K562 (cell line): ENCODE results near the gene STX12. TPM values are rescaled to one million over a fixed set of nuclear protein-coding genes. Genes with fewer than 3 reads are reported as not detected.

Experiments used
- ATAC-seq: fragments of 200-7000 bp; cut with Tn5 transposase; 3 replicates; pipeline ENCODE4 v1.9.1; 2020; ENCODE audit warnings: moderate library complexity
- BruUV-seq: library from RNA; stranded (reverse); fragments of 400-500 nt; replicated peaks from 2 replicates; lab custom pipeline; 2021; lab: Mats Ljungman, UMichigan
- CTCF ChIA-PET: fragments of 300-600 bp; formaldehyde crosslinking; extraction: SDS; loops from one replicate; lab custom pipeline; 2021; ENCODE audit warnings: low intra/inter-chr PET ratio; lab: Yijun Ruan, JAX
- POLR2A ChIA-PET: fragments of 300-600, 350-650 bp; sonication (Branson Sonifier 250); formaldehyde crosslinking; extraction: SDS; loops from one replicate; lab custom pipeline; 2021; ENCODE audit warnings: antibody characterized with exemption, inconsistent platforms; lab: Yijun Ruan, JAX
- DNase-seq, 4 experiments: peaks; one replicate each; pipeline versions ENCODE4 v3.0.0 to v3.0.0-alpha.2; 2011 to 2018; ENCODE audit warnings: low spot score in 3 of 4, mixed read lengths in 3 of 4; ENCODE audit errors: extremely low read depth in 1 of 4
- FAIRE-seq: peaks from 2 replicates; lab custom pipeline; 2011; peaks lifted over from hg19 to GRCh38; lab: Jason Lieb, UNC
- H2AFZ ChIP-seq: 2 replicates; pipeline ENCODE4 v1.6.0; 2011; ENCODE audit warnings: low read depth, low read length, control low read depth, inconsistent platforms
- H3K27ac ChIP-seq: fragments of 200-600 bp; 3 replicates; pipeline ENCODE4 v1.8.0; 2011; ENCODE audit warnings: low read depth, mild to moderate bottlenecking, control low read depth, inconsistent platforms, low read length, moderate library complexity, mixed read lengths; ENCODE audit errors: extremely low read depth
- H3K27me3 ChIP-seq, 2 experiments: fragments of 300-600 bp in 1 of 2; 2 replicates in 1 of 2; 3 replicates in 1 of 2; pipeline versions ENCODE4 v1.6.0 to v1.8.0; 2011; ENCODE audit warnings: inconsistent platforms in 2 of 2, low read length in 2 of 2, mild to moderate bottlenecking in 1 of 2, mixed read lengths in 1 of 2, moderate library complexity in 1 of 2; ENCODE audit not compliant: control insufficient read depth in 2 of 2, insufficient read depth in 2 of 2
- H3K36me3 ChIP-seq: fragments of 300-600 bp; 3 replicates; pipeline ENCODE4 v1.8.0; 2011; ENCODE audit warnings: mild to moderate bottlenecking, low read length, inconsistent platforms; ENCODE audit not compliant: control insufficient read depth, insufficient read depth
- H3K4me1 ChIP-seq, 2 experiments: fragments of 200-600 bp in 1 of 2; replicated peaks in 1 of 2; 2 replicates in 1 of 2; 3 replicates in 1 of 2; pipeline versions ENCODE4 v1.5.1 to v1.8.0; 2011; ENCODE audit warnings: inconsistent platforms in 2 of 2, low read length in 2 of 2, mild to moderate bottlenecking in 1 of 2, mixed read lengths in 1 of 2, moderate library complexity in 1 of 2; ENCODE audit not compliant: control insufficient read depth in 2 of 2, insufficient read depth in 2 of 2
- H3K4me2 ChIP-seq: 2 replicates; pipeline ENCODE4 v1.6.1; 2011; ENCODE audit warnings: low read length, control low read depth, inconsistent platforms, mixed read lengths; ENCODE audit not compliant: insufficient read depth
- H3K4me3 ChIP-seq: fragments of 200-600 bp; sonication (generic), shearing (Covaris generic); 2 replicates; pipeline ENCODE4 v1.5.1; 2016; ENCODE audit warnings: control low read depth, inconsistent platforms
- H3K79me2 ChIP-seq: fragments of 200-600 bp; 3 replicates; pipeline ENCODE4 v1.8.0; 2011; ENCODE audit warnings: low read length, inconsistent platforms; ENCODE audit not compliant: control insufficient read depth, insufficient read depth
- H3K9ac ChIP-seq, 2 experiments: 2 replicates each; pipeline versions ENCODE4 v1.6.0 to v1.6.1; 2011; ENCODE audit warnings: low read depth in 2 of 2, low read length in 2 of 2, control low read depth in 1 of 2, inconsistent platforms in 1 of 2, mild to moderate bottlenecking in 1 of 2, mixed read lengths in 1 of 2; ENCODE audit not compliant: insufficient read depth in 1 of 2
- H3K9me1 ChIP-seq: one replicate; pipeline ENCODE4 v1.6.0; 2011; ENCODE audit warnings: inconsistent platforms, mild to moderate bottlenecking, low read length, moderate library complexity; ENCODE audit not compliant: control insufficient read depth, insufficient read depth
- H3K9me3 ChIP-seq: replicated peaks from 2 replicates; pipeline ENCODE4 v1.5.1; 2011; ENCODE audit warnings: low read depth, low read length, inconsistent platforms; ENCODE audit not compliant: control insufficient read depth, insufficient read depth
- H4K20me1 ChIP-seq: replicated peaks from 2 replicates; pipeline ENCODE4 v1.6.1; 2011; ENCODE audit warnings: low read length, inconsistent platforms, mixed read lengths; ENCODE audit not compliant: control insufficient read depth, insufficient read depth
- CEBPG ChIP-seq, 3 experiments: fragments of 200-800 bp in 1 of 3; sonication (Bioruptor generic) in 1 of 3; sonication (generic) in 1 of 3; formaldehyde crosslinking in 1 of 3; IDR thresholded peaks in 2 of 3; conservative IDR thresholded peaks in 1 of 3; 2 replicates each; pipeline versions ENCODE4 v1.6.1 to v1.8.0; 2016 to 2022; ENCODE audit warnings: missing compliant biosample characterization in 2 of 3, missing genetic modification characterization in 2 of 3, mild to moderate bottlenecking in 1 of 3, missing genetic modification reagents in 1 of 3
- WGBS: fragments of 100-300 bp; shearing (Covaris generic); methylation state at CpG from one replicate; pipeline ENCODE4 v1.1.6; 2016; ENCODE audit warnings: low coverage, mixed read lengths; ENCODE audit not compliant: insufficient coverage; ENCODE audit errors: missing lambda C conversion rate; 5-methylcytosine and 5-hydroxymethylcytosine counted together
- in situ Hi-C: fragments of 300-500 bp; cut with MboI; formaldehyde crosslinking; loops from 4 replicates; pipeline ENCODE4 v1.15.0; 2018; ENCODE audit warnings: inconsistent platforms, mixed read lengths
- intact Hi-C: fragments of 100-400 bp; cut with micrococcal nuclease; formaldehyde crosslinking; loops from 2 replicates; pipeline ENCODE4 v1.14.2; 2022
- polyA plus RNA-seq, 8 experiments: library from polyadenylated mRNA; depleted of rRNA in 4 of 8; stranded (reverse) in 5 of 8; unstranded in 3 of 8; fragments of >200 nt; fragmentation: Nextera tagmentation in 2 of 8; fragmentation: Illumina TruSeq in 1 of 8; extraction: Ambion mirVana in 2 of 8; extraction: Trizol in 1 of 8; gene quantifications; 2 replicates each; pipeline versions ENCODE4 v1.2.1 to v1.2.3, GENCODE V29; 2011 to 2014; ENCODE audit warnings: inconsistent platforms in 1 of 8, missing spikeins in 1 of 8
- total RNA-seq, 7 experiments: library from RNA; depleted of rRNA in 6 of 7; stranded (reverse); fragments of >200 nt in 6 of 7; fragmentation: Illumina TruSeq in 2 of 7; extraction: Trizol in 2 of 7; gene quantifications; 2 replicates each; pipeline versions ENCODE4 v1.2.1 to v1.2.3, GENCODE V29; 2011 to 2021; ENCODE audit warnings: low replicate concordance in 1 of 7
- TF ChIP-seq, protein P1 (sequence below): fragments of 450-650 bp; formaldehyde crosslinking; IDR thresholded peaks from 2 replicates; pipeline ENCODE4 v1.4.0; 2022; ENCODE audit warnings: mild to moderate bottlenecking, moderate library complexity

The STX12 gene
- total and polyA plus RNA-seq, 9 of the 15 experiments (the other 6 are each of a cell fraction or from before 2014, with no cell fraction given), result 16.9 to 31.3 (median 25.7) TPM

GRCh38 chr1:27858949-27859576 lies 86.0 kb downstream of the STX12 start:
- Histone ChIP-seq H3K27ac (no peak overlapping the region), H3K9me3 (no peaks in the 10 kb centered on the region), H4K20me1 (no peaks in the 10 kb centered on the region), H3K27me3 (no peaks in the 10 kb centered on the region), H3K9me1 (no peaks in the 10 kb centered on the region), H3K79me2 (no peaks in the 10 kb centered on the region), H3K4me3 (no peak overlapping the region), H2AFZ (no peak overlapping the region), H3K9ac (peak overlapping the region in 1 of 2 experiments; percentile 58; a peak in 2 of 4 replicates), H3K36me3 (no peaks in the 10 kb centered on the region), H3K4me2 (no peak overlapping the region), H3K4me1 (peaks cover 14 to 30% of the 10 kb centered on the region in 2 experiments; a peak in 4 of 5 replicates)
- ChIA-PET POLR2A (no interaction called here), CTCF (interaction anchor here (0.7 to 3.9 kb wide), 4 partner anchors 89 to 349 kb away, joined by 3 to 44 read pairs (median 6); no protein-coding TSS in a partner anchor)
- in situ Hi-C loops (no loop called here), intact Hi-C loops (loop anchor here (1.0 to 5.0 kb wide), 5 partner anchors 78 to 1018 kb away; no protein-coding TSS in a partner anchor)
- DNase-seq, result no peak
- 68% methylated on average over 10 of the region's 14 CpGs for WGBS
- BruUV-seq, result no TSS peak
- no peak for FAIRE-seq
- no peak for ATAC-seq
- TF ChIP-seq, protein P1, sequence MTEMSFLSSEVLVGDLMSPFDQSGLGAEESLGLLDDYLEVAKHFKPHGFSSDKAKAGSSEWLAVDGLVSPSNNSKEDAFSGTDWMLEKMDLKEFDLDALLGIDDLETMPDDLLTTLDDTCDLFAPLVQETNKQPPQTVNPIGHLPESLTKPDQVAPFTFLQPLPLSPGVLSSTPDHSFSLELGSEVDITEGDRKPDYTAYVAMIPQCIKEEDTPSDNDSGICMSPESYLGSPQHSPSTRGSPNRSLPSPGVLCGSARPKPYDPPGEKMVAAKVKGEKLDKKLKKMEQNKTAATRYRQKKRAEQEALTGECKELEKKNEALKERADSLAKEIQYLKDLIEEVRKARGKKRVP (CRISPR knock-in tag), result no peak
- TF ChIP-seq CEBPG (CRISPR knock-in tag; IDR thresholded peaks at IDR 0.05) (0 out of 2 replicates have a peak, but pooled peaks have one; percentile 8), CEBPG (tag; conservative IDR thresholded peaks at IDR 0.05 in 1 of 2, IDR thresholded peaks at IDR 0.05 in 1 of 2) (no peak)
